ENCODE data around the gene OPN4.
A peak's percentile ranks its signal among the peaks of the same experiment; 100 is the strongest.
"Not testable (repeated sequence)": the region's sequence is repeated elsewhere in the genome, so short reads cannot be mapped to it uniquely, and the experiment has no call there.

Gene OPN4, protein sequence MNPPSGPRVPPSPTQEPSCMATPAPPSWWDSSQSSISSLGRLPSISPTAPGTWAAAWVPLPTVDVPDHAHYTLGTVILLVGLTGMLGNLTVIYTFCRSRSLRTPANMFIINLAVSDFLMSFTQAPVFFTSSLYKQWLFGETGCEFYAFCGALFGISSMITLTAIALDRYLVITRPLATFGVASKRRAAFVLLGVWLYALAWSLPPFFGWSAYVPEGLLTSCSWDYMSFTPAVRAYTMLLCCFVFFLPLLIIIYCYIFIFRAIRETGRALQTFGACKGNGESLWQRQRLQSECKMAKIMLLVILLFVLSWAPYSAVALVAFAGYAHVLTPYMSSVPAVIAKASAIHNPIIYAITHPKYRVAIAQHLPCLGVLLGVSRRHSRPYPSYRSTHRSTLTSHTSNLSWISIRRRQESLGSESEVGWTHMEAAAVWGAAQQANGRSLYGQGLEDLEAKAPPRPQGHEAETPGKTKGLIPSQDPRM

DNA sequence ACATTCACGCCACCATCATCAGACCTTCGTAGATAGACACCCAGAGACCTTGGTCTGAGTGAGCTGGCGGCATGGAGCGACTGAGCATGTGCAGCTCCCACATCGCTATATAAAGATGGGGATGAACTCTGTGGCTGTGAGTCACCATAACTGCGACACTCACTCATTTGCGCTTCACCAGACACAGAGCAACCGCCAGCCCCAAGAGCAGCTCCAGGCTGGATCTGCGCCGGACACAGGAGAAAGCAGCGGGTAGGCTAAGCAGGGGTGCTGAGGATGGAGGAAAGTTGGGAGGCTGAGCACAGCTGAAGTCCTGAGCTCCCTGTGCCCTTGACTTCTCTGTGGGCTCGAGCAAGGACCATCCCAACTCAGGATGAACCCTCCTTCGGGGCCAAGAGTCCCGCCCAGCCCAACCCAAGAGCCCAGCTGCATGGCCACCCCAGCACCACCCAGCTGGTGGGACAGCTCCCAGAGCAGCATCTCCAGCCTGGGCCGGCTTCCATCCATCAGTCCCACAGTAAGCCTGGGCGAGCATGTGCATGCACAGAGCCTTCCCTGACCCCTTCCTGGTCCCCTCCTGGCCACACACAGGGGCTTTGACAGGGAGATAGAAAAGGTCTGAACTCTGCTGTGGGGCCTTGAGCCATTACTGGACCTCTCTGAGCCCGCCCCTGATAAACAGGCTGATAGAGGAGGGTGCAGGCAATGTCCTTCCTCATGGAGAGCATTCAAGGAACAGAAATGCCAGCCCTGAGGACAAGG, at the start of gene OPN4:
Gene OPN4, plus strand, starts transcription at position 137 of the 762 bp plus-strand sequence. Its CDS starts 237 bp downstream, at position 374.
- ATAC-seq = no peak
- Mint-ChIP-seq H3K9me3 (no peaks in the 10 kb centered on the region), H3K27ac (no peak within 1 kb of the TSS), H3K4me1 (no peaks in the 10 kb centered on the region), H3K36me3 (no peaks in the 10 kb centered on the region), H3K4me3 (no peak within 1 kb of the TSS)
- DNase-seq (ENCODE audit: low spot score in 2 of 2) = no peak

DNA sequence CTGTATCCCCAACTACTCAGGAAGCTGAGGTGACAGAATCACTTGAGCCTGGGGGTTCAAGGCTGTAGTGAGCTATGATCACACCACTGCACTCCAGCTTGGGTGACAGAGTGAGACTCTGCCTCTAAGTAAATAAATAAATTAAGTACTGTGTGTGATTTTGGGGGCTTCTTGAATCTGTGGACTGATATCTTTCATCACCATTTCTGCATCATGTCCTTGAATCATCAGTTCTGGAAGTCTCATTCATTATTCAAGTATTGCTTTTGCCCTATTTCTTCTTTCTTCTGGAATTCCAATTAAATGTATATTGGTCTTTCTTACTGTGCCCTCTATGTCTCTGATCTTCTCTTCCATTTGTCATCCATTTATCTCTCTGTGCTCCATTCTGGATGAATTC, 46.7 kb upstream of the OPN4 start:
- no peaks in the 10 kb centered on the region for H3K36me3 Mint-ChIP-seq
- ATAC-seq (no peak), DNase-seq (ENCODE audit: low spot score in 2 of 2) (no peak)
- no peaks in the 10 kb centered on the region for H3K4me1 Mint-ChIP-seq
- H3K4me3 Mint-ChIP-seq = no peak overlapping the region
- H3K27ac Mint-ChIP-seq = no peak overlapping the region
- H3K9me3 Mint-ChIP-seq = no peaks in the 10 kb centered on the region

DNA sequence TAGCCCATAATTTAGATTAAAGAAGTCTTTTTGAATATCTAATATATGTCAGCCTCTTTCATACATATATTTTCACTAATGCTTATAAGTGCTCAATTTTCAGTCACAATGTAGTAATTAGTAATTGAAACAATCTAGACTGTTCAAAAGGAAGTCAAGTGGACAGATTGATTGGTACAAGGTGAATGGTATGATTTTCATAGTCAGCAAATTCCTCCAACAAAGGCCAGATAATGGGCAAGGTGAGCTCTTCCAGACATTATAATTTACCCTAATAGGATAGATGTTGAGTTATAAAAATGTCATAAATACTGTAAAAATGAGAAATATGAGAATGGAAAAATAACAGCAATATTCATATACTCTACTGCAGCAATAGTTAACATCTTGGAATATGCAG, 44.4 kb upstream of the OPN4 start:
- Mint-ChIP-seq H3K27ac (no peak overlapping the region), H3K4me3 (no peak overlapping the region), H3K36me3 (no peaks in the 10 kb centered on the region), H3K4me1 (no peaks in the 10 kb centered on the region), H3K9me3 (no peaks in the 10 kb centered on the region)
- DNase-seq (ENCODE audit: low spot score in 2 of 2) (no peak), ATAC-seq (no peak)

DNA sequence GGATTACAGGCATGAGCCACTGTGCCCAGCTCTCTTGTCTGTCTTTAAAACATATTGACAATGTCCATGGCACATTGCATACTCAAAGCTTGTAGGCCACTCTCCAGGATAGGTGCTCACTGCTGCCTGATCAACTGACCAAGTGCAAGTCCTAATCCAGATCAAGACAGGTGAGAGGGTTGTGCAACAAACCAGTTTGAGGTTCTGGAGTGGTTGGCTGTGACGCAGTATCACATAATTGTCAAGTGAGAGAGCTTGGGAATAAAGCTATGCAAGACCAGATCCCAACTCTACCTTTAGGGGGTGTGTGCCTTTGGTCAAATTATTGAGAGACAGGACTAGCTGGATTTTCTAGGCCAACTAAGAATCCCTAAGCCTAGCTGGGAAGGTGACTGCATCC, 43.0 kb upstream of the OPN4 start:
- no peak for DNase-seq (ENCODE audit: low spot score in 2 of 2)
- H3K27ac Mint-ChIP-seq = no peak overlapping the region
- no peaks in the 10 kb centered on the region for H3K9me3 Mint-ChIP-seq
- H3K4me1 Mint-ChIP-seq = no peaks in the 10 kb centered on the region
- no peak for ATAC-seq
- no peak overlapping the region for H3K4me3 Mint-ChIP-seq
- no peaks in the 10 kb centered on the region for H3K36me3 Mint-ChIP-seq

DNA sequence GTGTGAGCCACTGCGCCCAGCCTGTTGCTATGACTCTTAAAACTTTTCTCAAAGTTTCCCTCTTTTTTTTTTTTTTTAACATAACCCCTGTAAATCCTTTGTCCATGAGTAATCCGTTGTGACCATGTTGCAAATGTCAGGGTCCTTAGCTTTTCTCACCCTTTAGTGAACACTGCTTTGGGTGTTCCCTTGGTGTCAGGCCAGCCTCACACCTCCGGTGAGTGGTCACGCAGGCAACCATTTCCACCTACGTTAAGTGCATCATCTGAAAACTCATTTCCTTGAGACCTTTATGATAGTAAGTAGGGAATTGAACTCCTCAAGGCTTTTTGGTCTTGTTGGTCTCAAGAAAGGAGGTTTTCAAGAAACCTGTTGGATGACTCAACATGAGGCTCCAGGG, 41.3 kb upstream of the OPN4 start:
- no peak overlapping the region for H3K4me3 Mint-ChIP-seq
- ATAC-seq (peak; percentile 32), DNase-seq (ENCODE audit: low spot score in 2 of 2) (no peak)
- H3K4me1 Mint-ChIP-seq = no peaks in the 10 kb centered on the region
- no peaks in the 10 kb centered on the region for H3K9me3 Mint-ChIP-seq
- H3K36me3 Mint-ChIP-seq = no peaks in the 10 kb centered on the region
- no peak overlapping the region for H3K27ac Mint-ChIP-seq

DNA sequence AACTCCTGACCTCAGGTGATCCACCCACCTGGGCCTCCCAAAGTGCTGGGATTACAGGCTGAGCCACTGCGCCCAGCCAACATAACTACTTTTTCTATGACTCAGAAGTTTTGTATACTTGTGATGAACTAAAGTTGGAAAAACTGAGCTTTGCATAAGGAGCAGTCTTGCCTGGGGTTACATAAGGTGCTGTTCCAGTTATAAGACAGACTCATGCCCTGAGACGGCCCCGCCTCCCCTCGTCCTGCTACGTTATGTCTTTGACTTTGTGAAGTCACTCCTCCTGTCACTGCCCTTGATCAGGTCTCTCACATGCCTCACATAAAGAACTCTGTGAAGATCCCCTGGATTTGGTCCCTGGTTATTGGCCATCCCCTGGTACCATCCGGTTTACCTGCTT, 40.4 kb upstream of the OPN4 start:
- no peaks in the 10 kb centered on the region for H3K9me3 Mint-ChIP-seq
- no peak overlapping the region for H3K27ac Mint-ChIP-seq
- DNase-seq (ENCODE audit: low spot score in 2 of 2) (no peak), ATAC-seq (no peak)
- H3K4me3 Mint-ChIP-seq = no peak overlapping the region
- no peaks in the 10 kb centered on the region for H3K4me1 Mint-ChIP-seq
- no peaks in the 10 kb centered on the region for H3K36me3 Mint-ChIP-seq

DNA sequence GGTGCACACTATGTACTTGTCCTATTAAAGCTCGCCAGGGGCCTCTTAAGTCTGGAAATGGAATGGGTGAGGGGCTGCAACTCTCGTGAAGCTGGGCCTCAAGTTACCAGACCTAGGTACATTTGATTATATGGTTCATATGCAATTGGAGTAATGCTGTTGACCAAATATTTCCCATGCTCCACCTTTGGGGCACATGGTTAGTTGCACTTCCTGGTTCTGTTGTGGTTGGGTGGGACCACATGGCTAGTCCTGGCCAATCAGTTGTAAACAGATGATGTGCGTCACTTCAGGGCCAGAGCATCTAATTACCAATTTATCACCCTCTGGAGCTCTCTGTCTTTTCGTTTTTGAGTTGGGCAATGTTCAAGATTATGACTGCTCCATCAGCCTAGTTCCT, 39.5 kb upstream of the OPN4 start:
- Mint-ChIP-seq H3K9me3 (no peaks in the 10 kb centered on the region), H3K4me3 (no peak overlapping the region), H3K4me1 (no peaks in the 10 kb centered on the region), H3K27ac (no peak overlapping the region), H3K36me3 (no peaks in the 10 kb centered on the region)
- no peak for ATAC-seq
- no peak for DNase-seq (ENCODE audit: low spot score in 2 of 2)

DNA sequence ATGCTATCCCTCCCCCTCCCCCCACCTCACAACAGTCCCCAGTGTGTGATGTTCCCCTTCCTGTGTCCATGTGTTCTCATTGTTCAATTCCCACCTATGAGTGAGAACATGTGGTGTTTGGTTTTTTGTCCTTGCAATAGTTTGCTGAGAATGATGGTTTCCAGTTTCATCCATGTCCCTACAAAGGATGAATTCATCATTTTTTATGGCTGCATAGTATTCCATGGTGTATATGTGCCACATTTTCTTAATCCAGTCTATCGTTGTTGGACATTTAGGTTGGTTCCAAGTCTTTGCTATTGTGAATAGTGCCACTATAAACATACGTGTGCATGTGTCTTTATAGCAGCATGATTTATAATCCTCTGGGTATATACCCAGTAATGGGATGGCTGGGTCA, 37.1 kb upstream of the OPN4 start:
- DNase-seq (ENCODE audit: low spot score in 2 of 2); ATAC-seq; H3K4me1 Mint-ChIP-seq; H3K9me3 Mint-ChIP-seq; H3K36me3 Mint-ChIP-seq; H3K27ac Mint-ChIP-seq; H3K4me3 Mint-ChIP-seq: not testable (repeated sequence)

DNA sequence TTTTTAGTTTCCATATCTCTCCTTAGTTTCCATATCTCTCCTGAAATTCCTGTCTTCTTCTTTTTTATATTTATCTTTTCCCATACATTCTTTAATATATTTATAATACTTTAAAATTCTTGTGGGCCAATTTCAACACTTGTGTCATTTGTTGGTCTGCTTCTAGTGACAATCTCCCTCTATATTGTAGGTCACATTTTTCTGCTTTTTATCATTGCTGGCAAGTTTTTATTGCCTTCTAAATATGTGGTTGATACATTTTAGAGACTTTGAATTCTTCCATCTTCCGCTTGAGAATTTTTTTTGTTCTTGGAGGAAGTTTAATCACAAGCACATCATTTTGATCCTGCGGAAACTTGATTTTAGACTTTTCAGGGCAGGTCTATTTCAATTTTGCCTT, 26.0 kb upstream of the OPN4 start:
- H3K4me1 Mint-ChIP-seq = no peaks in the 10 kb centered on the region
- no peak overlapping the region for H3K4me3 Mint-ChIP-seq
- no peaks in the 10 kb centered on the region for H3K9me3 Mint-ChIP-seq
- DNase-seq (ENCODE audit: low spot score in 2 of 2) (no peak), ATAC-seq (no peak)
- H3K27ac Mint-ChIP-seq = no peak overlapping the region
- H3K36me3 Mint-ChIP-seq = no peaks in the 10 kb centered on the region

DNA sequence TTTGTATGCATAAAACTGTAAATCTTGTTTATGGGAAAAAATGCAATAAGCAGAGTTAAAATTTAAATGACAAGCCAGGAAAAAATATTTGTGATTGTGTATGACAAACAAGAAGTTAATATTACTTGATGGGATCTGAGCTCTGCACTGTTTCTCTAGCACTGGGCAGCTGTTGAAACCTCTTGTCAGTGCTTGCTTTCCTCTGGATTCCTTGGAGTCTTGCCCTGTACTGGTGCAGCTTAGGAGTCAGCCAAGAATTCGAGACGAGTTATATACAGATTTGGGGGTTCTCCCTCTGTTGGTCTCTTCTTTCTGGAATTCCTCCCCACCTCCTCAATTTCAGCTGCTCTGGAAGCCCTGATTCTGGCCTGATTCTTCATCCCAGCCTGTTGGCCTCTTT, 24.3 kb upstream of the OPN4 start:
- H3K36me3 Mint-ChIP-seq = no peaks in the 10 kb centered on the region
- no peaks in the 10 kb centered on the region for H3K9me3 Mint-ChIP-seq
- no peaks in the 10 kb centered on the region for H3K4me1 Mint-ChIP-seq
- no peak overlapping the region for H3K4me3 Mint-ChIP-seq
- no peak for ATAC-seq
- no peak for DNase-seq (ENCODE audit: low spot score in 2 of 2)
- no peak overlapping the region for H3K27ac Mint-ChIP-seq

DNA sequence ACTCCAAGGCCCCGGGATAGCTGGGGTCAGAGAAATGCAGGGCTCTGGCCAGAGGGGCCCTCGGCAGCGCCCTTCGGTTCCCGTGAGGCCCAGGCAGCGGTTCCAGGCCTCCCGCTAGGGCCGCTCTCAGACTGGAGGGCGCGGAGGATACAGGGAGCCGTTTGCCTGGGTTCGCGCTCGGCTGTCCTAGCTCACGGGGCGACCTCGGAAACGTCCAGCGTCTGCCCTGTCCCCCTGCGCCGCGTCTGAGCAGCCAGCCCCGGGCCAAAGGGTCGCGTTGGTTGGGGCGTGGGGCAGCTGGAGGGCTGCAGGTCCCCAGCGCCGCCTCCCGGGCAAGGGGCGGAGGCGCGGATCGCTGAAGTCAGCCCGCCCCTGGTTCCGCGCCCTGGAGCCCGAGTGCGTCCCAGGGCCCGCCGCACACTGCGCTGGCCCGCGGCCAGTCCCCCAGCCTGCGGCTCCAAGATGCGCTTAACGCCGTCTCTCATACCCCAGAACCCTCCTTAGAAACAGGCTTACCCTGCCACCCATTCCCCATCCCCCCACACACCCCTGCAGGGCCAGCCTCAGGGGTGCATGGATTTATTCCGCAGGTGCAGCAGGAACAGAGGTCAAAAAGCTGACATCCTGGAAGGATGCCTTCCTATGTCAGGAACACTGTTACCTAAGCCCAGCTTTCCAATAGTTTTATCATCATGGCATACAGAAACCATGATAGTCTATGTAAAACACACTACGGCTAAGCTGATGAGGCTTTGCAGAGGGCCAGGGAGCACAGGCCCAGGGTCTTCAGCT, 22.1 kb upstream of the OPN4 start:
- H3K27ac Mint-ChIP-seq = no peak overlapping the region
- H3K36me3 Mint-ChIP-seq = no peaks in the 10 kb centered on the region
- H3K4me1 Mint-ChIP-seq = no peaks in the 10 kb centered on the region
- no peaks in the 10 kb centered on the region for H3K9me3 Mint-ChIP-seq
- H3K4me3 Mint-ChIP-seq = no peak overlapping the region
- DNase-seq (ENCODE audit: low spot score in 2 of 2) (no peak), ATAC-seq (no peak)

DNA sequence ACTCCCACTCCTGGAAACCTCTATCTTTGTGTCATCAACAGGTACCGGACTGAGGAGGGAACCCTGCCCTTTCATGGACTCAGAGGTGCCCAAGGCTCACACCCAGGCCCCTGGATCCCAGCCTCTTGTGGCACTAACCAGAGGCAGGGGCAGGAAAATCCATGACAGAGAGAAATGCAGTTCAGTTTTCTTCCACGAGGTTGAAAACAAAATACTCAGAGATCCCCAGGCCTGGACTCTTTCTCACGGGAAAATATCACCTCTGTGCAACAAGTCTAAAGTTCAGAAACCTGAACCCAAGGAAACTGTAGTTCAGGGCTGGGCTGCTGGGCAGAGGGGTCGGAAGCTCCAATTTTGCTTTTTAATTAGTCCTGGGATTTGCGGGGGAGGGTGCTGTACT, 21.4 kb upstream of the OPN4 start:
- no peaks in the 10 kb centered on the region for H3K9me3 Mint-ChIP-seq
- ATAC-seq = no peak
- H3K4me3 Mint-ChIP-seq = no peak overlapping the region
- H3K4me1 Mint-ChIP-seq = no peaks in the 10 kb centered on the region
- no peaks in the 10 kb centered on the region for H3K36me3 Mint-ChIP-seq
- DNase-seq (ENCODE audit: low spot score in 2 of 2) = no peak
- H3K27ac Mint-ChIP-seq = no peak overlapping the region

DNA sequence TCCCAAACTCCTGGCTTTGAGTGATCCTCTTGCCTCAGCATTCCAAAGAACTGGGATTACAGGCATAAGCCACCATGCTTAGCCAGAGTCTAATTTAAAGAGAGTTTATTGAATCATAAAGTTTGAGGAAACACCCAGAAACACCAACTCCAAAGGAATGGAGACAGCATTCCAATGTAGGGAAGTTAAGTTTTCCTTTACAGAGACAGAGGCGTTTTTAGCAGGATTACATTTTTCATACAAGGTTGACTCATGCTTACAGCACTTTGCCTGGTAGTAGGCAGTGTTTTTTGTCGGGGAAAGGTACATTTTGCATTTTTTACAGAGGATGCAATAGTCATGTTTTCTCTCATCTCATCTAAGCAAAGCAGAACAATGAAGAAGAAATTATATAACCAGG, 18.9 kb upstream of the OPN4 start:
- DNase-seq (ENCODE audit: low spot score in 2 of 2) (no peak), ATAC-seq (no peak)
- H3K4me3 Mint-ChIP-seq = no peak overlapping the region
- H3K4me1 Mint-ChIP-seq = no peaks in the 10 kb centered on the region
- no peaks in the 10 kb centered on the region for H3K9me3 Mint-ChIP-seq
- H3K27ac Mint-ChIP-seq = no peak overlapping the region
- H3K36me3 Mint-ChIP-seq = no peaks in the 10 kb centered on the region

DNA sequence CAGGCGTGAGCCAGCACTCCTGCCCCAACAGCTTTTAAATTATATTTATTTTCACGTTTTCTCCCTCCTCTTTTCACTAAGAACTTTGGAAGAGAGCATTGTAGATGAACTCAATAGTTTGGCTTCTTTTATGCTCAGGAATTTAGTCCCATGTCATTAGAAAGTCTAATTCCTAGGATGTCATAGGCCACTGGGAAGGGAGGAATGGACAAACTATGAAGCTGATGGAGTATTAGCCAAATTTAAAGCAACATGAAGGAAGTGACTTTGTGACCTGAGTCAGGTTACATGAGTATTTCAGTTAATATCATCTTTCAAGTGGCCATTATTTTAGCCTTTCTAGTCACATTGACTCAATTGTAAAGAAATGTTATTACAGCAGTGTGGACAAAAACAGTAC, 18.0 kb upstream of the OPN4 start:
- Mint-ChIP-seq H3K36me3 (no peaks in the 10 kb centered on the region), H3K9me3 (no peaks in the 10 kb centered on the region), H3K4me1 (no peaks in the 10 kb centered on the region), H3K27ac (no peak overlapping the region), H3K4me3 (no peak overlapping the region)
- ATAC-seq = no peak
- DNase-seq (ENCODE audit: low spot score in 2 of 2) = no peak

DNA sequence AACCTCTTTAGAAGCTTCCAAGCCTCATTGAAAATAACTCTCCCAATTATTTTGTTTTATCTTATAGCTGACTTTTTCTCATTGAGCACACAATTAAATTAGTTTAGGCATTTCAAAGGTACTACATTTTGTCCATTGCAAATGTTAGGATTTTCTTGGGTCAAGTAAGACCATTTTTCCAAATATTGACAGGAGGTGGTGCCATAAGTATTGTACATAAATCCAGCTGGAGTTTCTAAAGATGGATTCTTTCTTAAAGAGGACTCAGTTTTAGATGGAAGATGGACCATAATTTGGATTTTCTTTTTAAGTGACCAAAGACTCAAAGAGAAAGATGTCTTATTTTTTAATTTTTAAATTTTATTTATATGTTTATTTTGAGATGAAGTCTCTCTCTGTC, 12.3 kb upstream of the OPN4 start:
- no peak overlapping the region for H3K4me3 Mint-ChIP-seq

More for the DNA sequence above, 12.3 kb upstream of the OPN4 start:
- DNase-seq (ENCODE audit: low spot score in 2 of 2) (no peak), ATAC-seq (no peak)
- peaks cover 10% of the 10 kb centered on the region for H3K4me1 Mint-ChIP-seq
- H3K9me3 Mint-ChIP-seq = peaks cover 4% of the 10 kb centered on the region
- no peak overlapping the region for H3K27ac Mint-ChIP-seq
- no peaks in the 10 kb centered on the region for H3K36me3 Mint-ChIP-seq
